Upper lobe of left lung (tissue), 4 donors: ENCODE results near the gene FAF1.

ENCODE experiments used
- POLR2A ChIP-seq, 4 donors: fragments of 450-650 bp; IDR thresholded peaks; one replicate each; pipeline ENCODE4 v1.5.1; 2016 to 2017; ENCODE audit warnings: antibody characterized with exemption in 4 of 4, mild to moderate bottlenecking in 2 of 4
- POLR2AphosphoS5 ChIP-seq, 2 donors: sonication (generic); formaldehyde crosslinking; IDR thresholded peaks; one replicate each; pipeline ENCODE4 v1.5.1; 2017; ENCODE audit warnings: antibody characterized with exemption in 2 of 2
- TF ChIP-seq, protein P1 (sequence below), 6 experiments: fragments of 450-650 bp in 4 of 6; fragments of 200-600 bp in 2 of 6; sonication (generic) in 2 of 6; IDR thresholded peaks; one replicate each; pipeline ENCODE4 v1.5.1; 2016 to 2019; ENCODE audit warnings: antibody characterized with exemption in 6 of 6

DNA sequence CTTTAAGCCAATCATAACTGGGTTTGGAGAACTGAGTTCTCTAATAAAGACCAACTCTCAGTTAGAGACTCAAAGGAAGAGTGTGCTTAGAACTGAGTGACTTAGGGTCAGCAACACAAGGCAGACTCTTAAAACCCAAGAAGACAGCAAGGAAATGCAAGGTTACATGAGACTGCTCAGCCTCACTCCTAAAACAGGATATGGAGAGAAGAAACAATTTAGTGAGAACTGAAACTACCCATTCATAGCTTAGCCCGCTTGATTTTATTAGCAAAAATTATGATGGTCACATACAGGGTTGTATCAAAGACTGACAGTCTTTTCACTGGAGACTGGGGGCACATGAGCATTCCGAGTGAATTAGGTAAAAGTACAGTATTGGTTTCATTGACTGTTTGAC, 457.9 kb downstream of the FAF1 start:
- TF ChIP-seq, protein P1, sequence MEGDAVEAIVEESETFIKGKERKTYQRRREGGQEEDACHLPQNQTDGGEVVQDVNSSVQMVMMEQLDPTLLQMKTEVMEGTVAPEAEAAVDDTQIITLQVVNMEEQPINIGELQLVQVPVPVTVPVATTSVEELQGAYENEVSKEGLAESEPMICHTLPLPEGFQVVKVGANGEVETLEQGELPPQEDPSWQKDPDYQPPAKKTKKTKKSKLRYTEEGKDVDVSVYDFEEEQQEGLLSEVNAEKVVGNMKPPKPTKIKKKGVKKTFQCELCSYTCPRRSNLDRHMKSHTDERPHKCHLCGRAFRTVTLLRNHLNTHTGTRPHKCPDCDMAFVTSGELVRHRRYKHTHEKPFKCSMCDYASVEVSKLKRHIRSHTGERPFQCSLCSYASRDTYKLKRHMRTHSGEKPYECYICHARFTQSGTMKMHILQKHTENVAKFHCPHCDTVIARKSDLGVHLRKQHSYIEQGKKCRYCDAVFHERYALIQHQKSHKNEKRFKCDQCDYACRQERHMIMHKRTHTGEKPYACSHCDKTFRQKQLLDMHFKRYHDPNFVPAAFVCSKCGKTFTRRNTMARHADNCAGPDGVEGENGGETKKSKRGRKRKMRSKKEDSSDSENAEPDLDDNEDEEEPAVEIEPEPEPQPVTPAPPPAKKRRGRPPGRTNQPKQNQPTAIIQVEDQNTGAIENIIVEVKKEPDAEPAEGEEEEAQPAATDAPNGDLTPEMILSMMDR (IDR thresholded peaks at IDR 0.05) = no peak
- TF ChIP-seq POLR2A (IDR thresholded peaks at IDR 0.05) (no peak), POLR2AphosphoS5 (IDR thresholded peaks at IDR 0.05) (no peak)
